ENCODE data around the gene DGKA.

- TF ChIP-seq, protein P1, sequence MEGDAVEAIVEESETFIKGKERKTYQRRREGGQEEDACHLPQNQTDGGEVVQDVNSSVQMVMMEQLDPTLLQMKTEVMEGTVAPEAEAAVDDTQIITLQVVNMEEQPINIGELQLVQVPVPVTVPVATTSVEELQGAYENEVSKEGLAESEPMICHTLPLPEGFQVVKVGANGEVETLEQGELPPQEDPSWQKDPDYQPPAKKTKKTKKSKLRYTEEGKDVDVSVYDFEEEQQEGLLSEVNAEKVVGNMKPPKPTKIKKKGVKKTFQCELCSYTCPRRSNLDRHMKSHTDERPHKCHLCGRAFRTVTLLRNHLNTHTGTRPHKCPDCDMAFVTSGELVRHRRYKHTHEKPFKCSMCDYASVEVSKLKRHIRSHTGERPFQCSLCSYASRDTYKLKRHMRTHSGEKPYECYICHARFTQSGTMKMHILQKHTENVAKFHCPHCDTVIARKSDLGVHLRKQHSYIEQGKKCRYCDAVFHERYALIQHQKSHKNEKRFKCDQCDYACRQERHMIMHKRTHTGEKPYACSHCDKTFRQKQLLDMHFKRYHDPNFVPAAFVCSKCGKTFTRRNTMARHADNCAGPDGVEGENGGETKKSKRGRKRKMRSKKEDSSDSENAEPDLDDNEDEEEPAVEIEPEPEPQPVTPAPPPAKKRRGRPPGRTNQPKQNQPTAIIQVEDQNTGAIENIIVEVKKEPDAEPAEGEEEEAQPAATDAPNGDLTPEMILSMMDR (conservative IDR thresholded peaks at IDR 0.05; ENCODE audit: low read length): no peak
- no peak for TF ChIP-seq EZH2phosphoT487 (IDR thresholded peaks at IDR 0.05; ENCODE audit: borderline replicate concordance, low read depth, low read length)
Observed at GRCh38 chr12:55893723-55894122, 37.2 kb upstream of the DGKA start.
